Endothelial cell of umbilical vein (primary cell): ENCODE results near the gene COL21A1. TPM values are rescaled to one million over a fixed set of nuclear protein-coding genes. Genes with fewer than 3 reads are reported as not detected.

Experiments
- BruUV-seq: library from RNA; stranded (reverse); fragments of 400-500 nt; replicated peaks from 2 replicates; lab custom pipeline; 2021; lab: Mats Ljungman, UMichigan
- CTCF ChIA-PET: fragments of 300-600, 350-600 bp; sonication (Branson Sonifier 250); formaldehyde crosslinking; loops from one replicate; lab custom pipeline; 2021; ENCODE audit warnings: antibody characterized with exemption, inconsistent platforms; lab: Charles Lee
- POLR2A ChIA-PET: fragments of 300-600, 350-600 bp; sonication (Branson Sonifier 250); formaldehyde crosslinking; loops from one replicate; lab custom pipeline; 2021; ENCODE audit warnings: antibody characterized with exemption, inconsistent platforms; lab: Charles Lee
- DNase-seq: peaks from one replicate; pipeline ENCODE4 v3.0.0-alpha.2; 2011; ENCODE audit warnings: low read depth, low spot score
- FAIRE-seq: peaks from 2 replicates; lab custom pipeline; 2011; peaks lifted over from hg19 to GRCh38; lab: Jason Lieb, UNC
- H2AFZ ChIP-seq: 2 replicates; pipeline ENCODE4 v1.6.0; 2012; ENCODE audit warnings: low read depth, low read length, control low read depth, inconsistent platforms
- H3K27ac ChIP-seq: 2 replicates; pipeline ENCODE4 v1.5.1; 2011; ENCODE audit warnings: low read depth, mild to moderate bottlenecking, control low read depth, low read length, moderate library complexity; ENCODE audit not compliant: insufficient read depth
- H3K27me3 ChIP-seq, 2 experiments: 2 replicates each; pipeline versions ENCODE4 v1.6.0 to v1.6.1; 2011; ENCODE audit warnings: low read length in 2 of 2, mixed read lengths in 1 of 2; ENCODE audit not compliant: control insufficient read depth in 2 of 2, insufficient read depth in 2 of 2
- H3K36me3 ChIP-seq, 2 experiments: 2 replicates in 1 of 2; 3 replicates in 1 of 2; pipeline ENCODE4 v1.5.1; 2011; ENCODE audit warnings: low read length in 2 of 2, mild to moderate bottlenecking in 1 of 2, moderate library complexity in 1 of 2; ENCODE audit not compliant: control insufficient read depth in 2 of 2, insufficient read depth in 2 of 2; ENCODE audit errors: extremely low read depth in 1 of 2
- H3K4me1 ChIP-seq: 3 replicates; pipeline ENCODE4 v1.5.1; 2011; ENCODE audit warnings: mild to moderate bottlenecking, low read length; ENCODE audit not compliant: control insufficient read depth, insufficient read depth; ENCODE audit errors: extremely low read depth
- H3K4me2 ChIP-seq: 2 replicates; pipeline ENCODE4 v1.6.1; 2011; ENCODE audit warnings: low read length, control low read depth, mixed read lengths; ENCODE audit not compliant: insufficient read depth
- H3K4me3 ChIP-seq, 3 experiments: fragments of 200-600 bp in 1 of 3; sonication (generic), shearing (Covaris generic) in 1 of 3; replicated peaks in 1 of 3; 2 replicates each; pipeline ENCODE4 v1.5.1; 2011 to 2016; ENCODE audit warnings: control low read depth in 3 of 3, low read length in 3 of 3, mild to moderate bottlenecking in 2 of 3, inconsistent platforms in 1 of 3, low read depth in 1 of 3, moderate library complexity in 1 of 3; ENCODE audit not compliant: insufficient read depth in 1 of 3
- H3K79me2 ChIP-seq: 2 replicates; pipeline ENCODE4 v1.6.0; 2012; ENCODE audit warnings: low read length, inconsistent platforms; ENCODE audit not compliant: control insufficient read depth, insufficient read depth
- H3K9ac ChIP-seq: replicated peaks from 2 replicates; pipeline ENCODE3; 2011; ENCODE audit warnings: low read length, control low read depth; ENCODE audit not compliant: insufficient read depth; ENCODE audit errors: extremely low read depth
- H3K9me1 ChIP-seq: replicated peaks from 3 replicates; pipeline ENCODE4 v1.6.0; 2011; ENCODE audit warnings: mild to moderate bottlenecking, low read length; ENCODE audit not compliant: control insufficient read depth, insufficient read depth; ENCODE audit errors: extremely low read depth
- H3K9me3 ChIP-seq: replicated peaks from 2 replicates; pipeline ENCODE4 v1.5.1; 2012; ENCODE audit warnings: low read length, inconsistent platforms; ENCODE audit not compliant: control insufficient read depth, insufficient read depth
- H4K20me1 ChIP-seq: replicated peaks from 2 replicates; pipeline ENCODE3; 2011; ENCODE audit warnings: mild to moderate bottlenecking, low read length; ENCODE audit not compliant: control insufficient read depth, insufficient read depth; ENCODE audit errors: extremely low read depth
- EZH2 ChIP-seq: IDR thresholded peaks from 2 replicates; pipeline ENCODE4 v1.6.1; 2012; ENCODE audit warnings: borderline replicate concordance, low read depth, mild to moderate bottlenecking, moderate library complexity, low read length, inconsistent platforms; ENCODE audit not compliant: severe bottlenecking
- FOS ChIP-seq: IDR thresholded peaks from 2 replicates; pipeline ENCODE4 v1.6.1; 2011; ENCODE audit warnings: mild to moderate bottlenecking, low read length, moderate library complexity, borderline replicate concordance; ENCODE audit not compliant: insufficient read depth
- GATA2 ChIP-seq: IDR thresholded peaks from 2 replicates; pipeline ENCODE4 v1.7.0; 2011; ENCODE audit warnings: low read depth, mild to moderate bottlenecking, moderate library complexity, mixed read lengths, low read length; ENCODE audit not compliant: insufficient read length, insufficient read depth
- JUN ChIP-seq: IDR thresholded peaks from 2 replicates; pipeline ENCODE4 v1.6.1; 2011; ENCODE audit warnings: borderline replicate concordance, low read depth; ENCODE audit not compliant: insufficient read length, insufficient read depth
- MYC ChIP-seq: IDR thresholded peaks from one replicate; pipeline ENCODE4 v1.6.1; 2011; ENCODE audit warnings: mild to moderate bottlenecking, low read depth, low read length
- POLR2A ChIP-seq: IDR thresholded peaks from 2 replicates; pipeline ENCODE4 v1.6.1; 2012; ENCODE audit warnings: low read depth, mild to moderate bottlenecking, control low read depth, low read length
- POLR2AphosphoS5 ChIP-seq: IDR thresholded peaks from 2 replicates; pipeline ENCODE4 v1.6.1; 2012; ENCODE audit warnings: low read depth, mild to moderate bottlenecking, control low read depth, low read length, moderate library complexity; ENCODE audit not compliant: insufficient read depth
- dilution Hi-C: fragments of 300-500 bp; cut with MboI; formaldehyde crosslinking; loops from one replicate; pipeline ENCODE4 v1.15.0; 2019; ENCODE audit warnings: low sequenced_read_pairs; ENCODE audit not compliant: extremely low pct_ligation_motif_present
- intact Hi-C: fragments of 100-400 bp; cut with micrococcal nuclease; formaldehyde crosslinking; loops from one replicate; pipeline ENCODE4 v1.10.0; 2022
- polyA plus RNA-seq, 4 experiments: library from polyadenylated mRNA; depleted of rRNA in 3 of 4; stranded (reverse) in 3 of 4; unstranded in 1 of 4; fragments of >200 nt; gene quantifications; 2 replicates each; pipeline versions ENCODE4 v1.2.1 to v1.2.3, GENCODE V29; 2011 to 2012; ENCODE audit warnings: missing spikeins in 1 of 4
- total RNA-seq: library from RNA; stranded (reverse); gene quantifications from 2 replicates; pipeline ENCODE4 v1.2.3, GENCODE V29; 2021
- TF ChIP-seq, protein P1 (sequence below), 2 donors: IDR thresholded peaks; 1 replicate in 1 of 2; 2 replicates in 1 of 2; pipeline ENCODE4 v1.5.1; 2011; ENCODE audit warnings: low read length in 2 of 2, mild to moderate bottlenecking in 2 of 2, moderate library complexity in 2 of 2, control low read depth in 1 of 2, inconsistent platforms in 1 of 2, low read depth in 1 of 2; ENCODE audit not compliant: insufficient read depth in 1 of 2; ENCODE audit errors: extremely low read depth in 1 of 2
- TF ChIP-seq, protein P2 (sequence below): IDR thresholded peaks from 2 replicates; pipeline ENCODE4 v1.6.1; 2011; ENCODE audit not compliant: insufficient read depth, insufficient read length

The COL21A1 gene
- total and polyA plus RNA-seq, 2 donors (not counting 3 experiments of a cell fraction or from before 2014, with no cell fraction given), result 0.22 to 1.4 TPM

- Histone ChIP-seq H3K27ac (no peak overlapping the region), H3K79me2 (no peaks in the 10 kb centered on the region), H3K36me3 (no peaks in the 10 kb centered on the region), H3K27me3 (no peaks in the 10 kb centered on the region), H3K9me3 (no peaks in the 10 kb centered on the region), H3K4me3 (no peak overlapping the region), H3K9ac (no peak overlapping the region), H2AFZ (no peak overlapping the region), H4K20me1 (no peaks in the 10 kb centered on the region), H3K4me2 (peak overlapping the region; percentile 15), H3K9me1 (no peaks in the 10 kb centered on the region), H3K4me1 (peaks cover 33% of the 10 kb centered on the region)
- FAIRE-seq, result no peak
- dilution Hi-C loops (no loop called here), intact Hi-C loops (loop anchor here (1.0 to 2.0 kb wide), 2 partner anchors 118 to 163 kb away; no protein-coding TSS in a partner anchor)
- TF ChIP-seq MYC (no peak), EZH2 (no peak), JUN (no peak), POLR2AphosphoS5 (no peak), GATA2 (peak; percentile 61), POLR2A (no peak), FOS (peak; percentile 66)
- TF ChIP-seq, protein P1, sequence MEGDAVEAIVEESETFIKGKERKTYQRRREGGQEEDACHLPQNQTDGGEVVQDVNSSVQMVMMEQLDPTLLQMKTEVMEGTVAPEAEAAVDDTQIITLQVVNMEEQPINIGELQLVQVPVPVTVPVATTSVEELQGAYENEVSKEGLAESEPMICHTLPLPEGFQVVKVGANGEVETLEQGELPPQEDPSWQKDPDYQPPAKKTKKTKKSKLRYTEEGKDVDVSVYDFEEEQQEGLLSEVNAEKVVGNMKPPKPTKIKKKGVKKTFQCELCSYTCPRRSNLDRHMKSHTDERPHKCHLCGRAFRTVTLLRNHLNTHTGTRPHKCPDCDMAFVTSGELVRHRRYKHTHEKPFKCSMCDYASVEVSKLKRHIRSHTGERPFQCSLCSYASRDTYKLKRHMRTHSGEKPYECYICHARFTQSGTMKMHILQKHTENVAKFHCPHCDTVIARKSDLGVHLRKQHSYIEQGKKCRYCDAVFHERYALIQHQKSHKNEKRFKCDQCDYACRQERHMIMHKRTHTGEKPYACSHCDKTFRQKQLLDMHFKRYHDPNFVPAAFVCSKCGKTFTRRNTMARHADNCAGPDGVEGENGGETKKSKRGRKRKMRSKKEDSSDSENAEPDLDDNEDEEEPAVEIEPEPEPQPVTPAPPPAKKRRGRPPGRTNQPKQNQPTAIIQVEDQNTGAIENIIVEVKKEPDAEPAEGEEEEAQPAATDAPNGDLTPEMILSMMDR (IDR thresholded peaks at IDR 0.05; ENCODE audit: extremely low read depth in 1 of 2, insufficient read depth in 1 of 2, low read depth in 1 of 2, low read length in 2 of 2), result no peak
- TF ChIP-seq, protein P2, sequence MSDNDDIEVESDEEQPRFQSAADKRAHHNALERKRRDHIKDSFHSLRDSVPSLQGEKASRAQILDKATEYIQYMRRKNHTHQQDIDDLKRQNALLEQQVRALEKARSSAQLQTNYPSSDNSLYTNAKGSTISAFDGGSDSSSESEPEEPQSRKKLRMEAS, result no peak
- BruUV-seq, result no TSS peak
- POLR2A ChIA-PET, result no interaction called here
- DNase-seq, result peak; percentile 45
- CTCF ChIA-PET, result no interaction called here
Measured at GRCh38 chr6:56143796-56144195, 103.6 kb downstream of the COL21A1 start.
